ENCODE results near the gene ATF2.

- TF ChIP-seq, protein P1, sequence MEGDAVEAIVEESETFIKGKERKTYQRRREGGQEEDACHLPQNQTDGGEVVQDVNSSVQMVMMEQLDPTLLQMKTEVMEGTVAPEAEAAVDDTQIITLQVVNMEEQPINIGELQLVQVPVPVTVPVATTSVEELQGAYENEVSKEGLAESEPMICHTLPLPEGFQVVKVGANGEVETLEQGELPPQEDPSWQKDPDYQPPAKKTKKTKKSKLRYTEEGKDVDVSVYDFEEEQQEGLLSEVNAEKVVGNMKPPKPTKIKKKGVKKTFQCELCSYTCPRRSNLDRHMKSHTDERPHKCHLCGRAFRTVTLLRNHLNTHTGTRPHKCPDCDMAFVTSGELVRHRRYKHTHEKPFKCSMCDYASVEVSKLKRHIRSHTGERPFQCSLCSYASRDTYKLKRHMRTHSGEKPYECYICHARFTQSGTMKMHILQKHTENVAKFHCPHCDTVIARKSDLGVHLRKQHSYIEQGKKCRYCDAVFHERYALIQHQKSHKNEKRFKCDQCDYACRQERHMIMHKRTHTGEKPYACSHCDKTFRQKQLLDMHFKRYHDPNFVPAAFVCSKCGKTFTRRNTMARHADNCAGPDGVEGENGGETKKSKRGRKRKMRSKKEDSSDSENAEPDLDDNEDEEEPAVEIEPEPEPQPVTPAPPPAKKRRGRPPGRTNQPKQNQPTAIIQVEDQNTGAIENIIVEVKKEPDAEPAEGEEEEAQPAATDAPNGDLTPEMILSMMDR (IDR thresholded peaks at IDR 0.05): no peak
- TF ChIP-seq POLR2A (IDR thresholded peaks at IDR 0.05): no peak
Observed at GRCh38 chr2:175175896-175176295, 7.9 kb upstream of the ATF2 start.

Measured in heart left ventricle (tissue), 13 donors.